ENCODE results near the gene FYN.

The FYN gene

GRCh38 chr6:111806561-111807497 is 66.4 kb downstream of the FYN start:
- no peak for DNase-seq (ENCODE audit: low spot score)

- no peak for DNase-seq (ENCODE audit: low spot score)
Measured at GRCh38 chr6:111806165-111806547, 67.1 kb downstream of the FYN start.

- no peak for DNase-seq (ENCODE audit: low spot score)
Measured at GRCh38 chr6:111805511-111806164, 67.6 kb downstream of the FYN start.

GRCh38 chr6:111804627-111805235 is 68.5 kb downstream of the FYN start:
- DNase-seq (ENCODE audit: low spot score) = no peak

DNA sequence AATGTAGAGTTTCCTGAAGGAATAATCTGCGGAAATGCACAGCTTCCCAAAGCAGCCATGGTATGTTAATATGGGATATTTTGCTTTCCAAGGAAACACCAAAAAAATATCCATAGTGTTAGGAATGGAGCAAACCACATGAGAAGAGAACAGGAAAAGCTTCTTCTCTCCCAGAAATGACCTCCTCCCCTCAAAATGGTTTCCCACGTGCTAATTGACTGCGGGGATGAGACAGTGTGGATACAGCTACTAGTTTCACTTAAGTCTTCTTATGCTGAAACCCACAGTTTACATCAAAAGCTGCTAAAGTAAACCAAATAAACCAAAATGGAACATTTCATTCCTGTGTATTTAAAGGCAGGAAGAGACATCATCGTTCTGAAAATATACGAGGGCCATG is 69.4 kb downstream of the FYN start:
- DNase-seq (ENCODE audit: low spot score) = no peak

DNA sequence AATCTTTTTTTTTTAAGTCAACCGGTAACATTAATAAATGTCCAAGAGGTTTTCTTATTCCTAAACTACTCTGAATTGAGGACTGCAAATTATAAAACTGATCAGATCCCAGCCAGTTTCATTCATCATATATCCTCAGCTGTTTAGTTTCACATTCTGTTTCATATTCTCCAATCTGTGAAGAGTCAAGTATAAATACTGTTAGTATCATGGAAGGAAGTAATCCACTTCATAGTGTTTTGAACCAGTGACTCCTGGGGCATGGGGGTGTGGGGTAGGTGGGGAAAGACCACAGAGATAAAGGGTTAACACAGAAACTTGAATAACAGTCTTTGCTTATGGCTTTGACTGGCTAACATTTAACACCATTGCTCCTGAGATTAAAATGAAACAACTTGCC is 69.9 kb downstream of the FYN start:
- DNase-seq (ENCODE audit: low spot score) = no peak

DNA sequence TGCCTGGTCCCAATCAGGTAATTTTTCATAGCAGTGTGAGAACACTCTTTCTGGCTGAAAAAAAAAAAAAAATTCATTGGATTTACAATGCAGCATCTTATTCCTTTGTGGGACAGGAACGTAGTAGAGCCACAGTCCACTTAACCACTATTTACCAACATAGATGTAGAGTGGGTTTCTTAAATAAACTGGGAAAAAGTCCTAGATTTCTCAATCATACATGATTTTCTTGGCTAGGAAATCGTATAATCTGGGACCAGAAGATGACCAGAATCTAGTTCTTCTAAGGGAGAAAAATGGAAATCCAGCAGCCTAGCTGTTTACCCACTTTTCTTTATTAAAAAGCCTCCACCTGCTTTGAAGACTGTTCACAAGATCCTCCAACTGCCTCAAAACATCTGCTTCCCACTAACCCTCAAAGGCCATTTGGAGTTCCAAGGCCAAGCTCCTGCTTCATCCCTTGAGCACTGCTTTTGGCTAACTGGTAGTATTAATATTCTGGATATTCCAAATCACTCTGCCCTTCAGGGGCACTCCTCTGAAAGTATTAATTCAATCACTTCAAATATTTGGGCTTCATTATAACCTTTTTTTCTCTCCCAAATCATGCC is 70.4 kb downstream of the FYN start:
- no peak for DNase-seq (ENCODE audit: low spot score)

DNA sequence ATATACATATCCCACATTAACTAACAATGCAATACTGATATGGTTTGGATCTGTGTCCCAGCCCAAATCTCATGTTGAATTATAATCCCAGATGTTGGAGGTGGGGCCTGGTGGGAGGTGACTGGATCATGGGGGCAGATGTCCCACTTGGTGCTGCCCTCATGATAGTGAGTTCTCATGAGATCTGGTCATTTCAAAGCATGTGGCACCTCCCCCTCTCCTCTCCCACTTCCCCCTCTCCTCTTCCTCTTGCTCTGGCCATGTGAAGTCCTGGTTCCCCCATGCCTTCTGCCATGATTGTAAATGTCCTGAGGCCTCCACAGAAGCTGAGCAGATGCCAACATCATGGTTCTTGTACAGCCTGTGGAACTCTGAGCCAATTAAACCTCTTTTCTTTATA is 71.2 kb downstream of the FYN start:
- no peak for DNase-seq (ENCODE audit: low spot score)

GRCh38 chr6:111800821-111801220 is 72.4 kb downstream of the FYN start:
- DNase-seq (ENCODE audit: low spot score) = no peak

- no peak for DNase-seq (ENCODE audit: low spot score)
Measured at GRCh38 chr6:111800259-111800765, 72.9 kb downstream of the FYN start.

DNA sequence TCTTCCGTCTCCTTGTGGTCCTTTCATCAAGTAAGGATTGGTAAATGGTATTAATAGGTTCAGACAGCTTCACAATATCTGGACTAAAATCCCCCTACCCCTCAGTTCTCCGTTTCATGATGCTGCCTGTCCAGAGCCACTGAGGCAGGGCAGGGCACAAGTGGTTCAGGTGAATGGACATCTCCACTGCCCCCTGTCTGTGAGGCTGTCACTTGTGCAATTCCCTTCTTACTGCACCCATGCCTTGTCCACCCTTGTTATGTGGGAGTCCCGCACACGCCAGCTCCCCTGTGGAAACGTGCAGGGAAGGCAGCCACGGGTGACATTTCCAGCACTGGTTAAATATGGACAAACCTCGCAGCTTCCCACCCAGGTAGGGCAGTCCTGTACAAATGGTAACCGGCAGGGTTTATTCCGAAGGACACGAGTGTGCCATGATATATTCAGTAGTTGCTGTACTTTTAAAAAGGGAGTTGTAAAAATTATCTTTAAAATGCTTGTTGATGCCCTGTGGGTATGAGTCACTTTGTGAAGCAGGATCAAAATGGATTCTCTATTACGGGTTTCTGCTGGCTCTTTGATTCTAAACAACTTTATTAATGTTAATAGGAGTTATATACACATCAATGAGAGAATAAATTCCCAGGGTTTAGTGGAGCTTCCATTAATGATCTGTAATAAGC is 73.5 kb downstream of the FYN start:
- no peak for DNase-seq (ENCODE audit: low spot score)

DNA sequence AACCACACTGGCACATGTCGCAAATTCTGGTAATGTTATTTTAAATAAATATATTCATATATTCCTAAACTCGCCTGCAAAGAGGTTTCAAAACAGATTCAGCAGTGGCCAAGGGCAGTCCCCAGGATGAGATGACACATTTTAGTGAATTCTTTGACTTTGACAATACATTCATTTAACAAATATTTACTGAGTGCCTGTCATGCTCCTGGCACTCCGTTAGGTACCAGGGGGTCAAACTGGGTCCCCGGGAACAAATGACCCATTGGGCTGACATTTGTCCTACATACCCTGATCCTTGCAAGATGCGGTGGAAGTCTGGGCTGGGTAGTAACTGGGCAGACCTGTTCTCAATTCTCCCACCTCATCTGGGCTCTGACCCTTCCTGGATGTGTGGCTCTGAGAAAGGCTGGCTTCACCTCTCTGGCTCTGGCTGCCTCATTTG is 74.9 kb downstream of the FYN start:
- DNase-seq (ENCODE audit: low spot score) = no peak

DNA sequence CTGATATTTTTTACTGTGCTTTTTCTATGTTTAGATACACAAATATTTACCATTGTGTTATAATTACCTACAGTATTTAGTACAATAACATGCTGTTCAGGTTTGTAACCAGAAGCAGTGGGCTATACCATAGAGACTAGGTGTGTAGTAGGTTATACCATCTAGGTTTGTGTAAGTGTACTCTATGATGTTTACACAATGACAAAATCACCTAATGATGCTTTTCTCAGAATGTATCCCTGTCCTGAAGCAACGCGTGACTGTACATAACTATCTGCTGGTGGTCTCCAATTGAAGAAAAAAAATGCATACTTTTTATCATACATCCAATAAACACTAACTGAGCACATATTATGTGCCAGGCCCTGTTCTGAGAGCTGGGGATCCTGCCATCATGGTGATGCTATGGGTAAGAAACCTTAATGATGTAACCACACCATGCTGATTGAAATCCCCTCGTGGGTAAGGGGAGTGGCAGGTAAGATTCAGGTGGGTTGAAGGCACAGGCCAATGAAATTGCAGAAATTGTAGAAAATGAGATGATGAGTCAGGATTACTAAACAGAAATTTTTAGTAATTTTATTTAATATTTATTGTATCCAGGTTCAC is 76.8 kb downstream of the FYN start:
- DNase-seq (ENCODE audit: low spot score) = no peak

- DNase-seq (ENCODE audit: low spot score) = no peak
Measured at GRCh38 chr6:111795558-111795957, 77.7 kb downstream of the FYN start.

- no peak for DNase-seq (ENCODE audit: low spot score)
Measured at GRCh38 chr6:111794727-111795452, 78.4 kb downstream of the FYN start.

- DNase-seq (ENCODE audit: low spot score) = no peak
Measured at GRCh38 chr6:111794300-111794699, 79.0 kb downstream of the FYN start.

DNA sequence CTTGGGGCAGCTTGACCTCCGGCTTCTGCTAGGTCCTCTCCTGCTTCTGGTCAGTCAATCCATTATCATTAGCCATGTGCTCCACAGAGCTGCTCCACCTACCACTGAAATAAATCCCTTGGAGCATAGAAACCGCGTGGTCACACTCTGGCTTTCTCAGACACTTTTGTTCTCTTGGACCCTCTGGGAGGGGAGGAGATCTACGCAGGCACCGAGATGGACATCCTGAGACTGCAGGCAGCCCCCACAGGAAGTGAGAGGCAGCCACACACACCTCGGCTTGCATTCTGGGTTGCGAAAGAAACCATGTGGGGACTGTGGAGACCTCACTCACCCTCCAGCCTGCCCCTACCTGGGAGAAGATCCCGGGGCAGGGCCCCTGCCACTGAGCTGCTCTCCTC is 79.5 kb downstream of the FYN start:
- no peak for DNase-seq (ENCODE audit: low spot score)

DNA sequence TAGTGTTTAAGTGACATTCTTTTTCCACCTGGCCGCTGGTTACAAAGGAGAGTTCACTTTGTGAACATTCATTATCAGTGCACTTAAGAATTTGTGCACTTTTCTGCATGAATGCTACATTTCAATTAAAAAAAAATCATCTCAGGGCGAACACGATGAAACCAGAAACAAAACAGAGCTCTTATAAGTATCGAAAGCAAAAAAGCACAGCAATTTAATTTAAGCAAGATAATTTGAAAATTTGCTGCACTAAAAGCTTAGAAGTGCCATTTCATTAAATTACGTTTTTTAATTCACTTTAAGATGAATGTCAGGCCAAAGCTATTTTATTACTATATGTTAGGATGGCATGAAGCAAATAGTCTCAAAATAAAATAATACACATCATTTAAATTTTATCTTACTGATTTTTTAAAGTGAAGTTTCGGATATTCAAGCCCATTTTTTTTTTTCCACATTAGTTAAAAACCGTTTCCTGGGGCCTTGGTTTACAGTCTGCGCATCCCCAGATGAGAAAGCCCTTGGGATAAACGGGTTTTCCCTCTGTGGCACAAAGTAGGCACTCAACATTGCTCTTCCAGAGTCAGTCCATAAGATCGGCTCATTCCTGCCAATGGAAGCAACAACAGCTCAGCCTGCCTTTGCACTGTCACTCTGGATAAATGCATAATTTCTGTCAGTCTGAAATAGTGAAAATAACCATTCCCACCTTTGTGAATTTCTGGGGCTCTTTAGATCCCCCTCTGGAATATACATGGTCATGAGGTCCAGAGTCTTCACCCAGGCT is 80.1 kb downstream of the FYN start:
- no peak for DNase-seq (ENCODE audit: low spot score)

DNA sequence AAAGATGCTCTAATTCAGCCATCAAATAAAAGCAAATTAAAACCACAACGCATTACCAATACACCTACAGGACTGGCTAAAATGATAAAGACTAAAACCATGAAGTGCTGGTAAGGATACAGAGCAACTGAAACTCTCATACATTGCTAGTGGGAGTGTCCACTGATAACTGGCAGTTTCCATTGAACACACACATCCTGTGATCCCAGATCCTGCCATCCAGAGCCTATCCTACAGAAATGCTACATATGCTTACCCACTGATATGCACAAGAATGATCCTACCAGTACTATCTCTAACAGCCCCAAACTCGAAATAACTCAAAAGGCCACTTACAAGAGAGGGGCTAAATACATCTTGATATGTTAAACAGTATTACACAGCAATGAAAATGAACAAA is 81.0 kb downstream of the FYN start:
- DNase-seq (ENCODE audit: low spot score) = no peak

- no peak for DNase-seq (ENCODE audit: low spot score)
Measured at GRCh38 chr6:111791415-111791814, 81.8 kb downstream of the FYN start.

Data from left forelimb (tissue), 1 donor.